ENCODE results near the gene C1R. TPM values are rescaled to one million over a fixed set of nuclear protein-coding genes. Genes with fewer than 3 reads are reported as not detected.
A peak's percentile ranks its signal among the peaks of the same experiment; 100 is the strongest.

The C1R gene
- total RNA-seq, 1 donor from 2014 or later, result 41.5 TPM

GRCh38 chr12:7116916-7117315 lies 24.7 kb upstream of the C1R start:
- H3K4me1 Mint-ChIP-seq, result peaks cover 5% of the 10 kb centered on the region
- H3K9me3 Mint-ChIP-seq, result no peaks in the 10 kb centered on the region
- no peaks in the 10 kb centered on the region for H3K27me3 Mint-ChIP-seq (ENCODE audit: low read depth)
- peaks cover 14% of the 10 kb centered on the region for H3K36me3 Mint-ChIP-seq
- TF ChIP-seq CTCF (IDR thresholded peaks at IDR 0.05; ENCODE audit: unreplicated experiment), result no peak
- no peak overlapping the region for H3K4me3 Mint-ChIP-seq
- no peak for DNase-seq (ENCODE audit: low spot score in 2 of 2, unreplicated experiment in 2 of 2)
- no peak overlapping the region for H3K27ac Mint-ChIP-seq

- no peak for DNase-seq (ENCODE audit: low spot score in 2 of 2, unreplicated experiment in 2 of 2)
- Mint-ChIP-seq H3K27me3 (ENCODE audit: low read depth) (no peaks in the 10 kb centered on the region), H3K27ac (no peak overlapping the region), H3K9me3 (no peaks in the 10 kb centered on the region), H3K36me3 (peaks cover 14% of the 10 kb centered on the region), H3K4me3 (no peak overlapping the region), H3K4me1 (peaks cover 5% of the 10 kb centered on the region)
- no peak for TF ChIP-seq CTCF (IDR thresholded peaks at IDR 0.05; ENCODE audit: unreplicated experiment)
These were observed 24.0 kb upstream of the C1R start for GRCh38 chr12:7116196-7116595.

- DNase-seq (ENCODE audit: low spot score in 2 of 2, unreplicated experiment in 2 of 2), result no peak
- no peaks in the 10 kb centered on the region for H3K9me3 Mint-ChIP-seq
- peaks cover 14% of the 10 kb centered on the region for H3K36me3 Mint-ChIP-seq
- no peak for TF ChIP-seq CTCF (IDR thresholded peaks at IDR 0.05; ENCODE audit: unreplicated experiment)
- no peak overlapping the region for H3K27ac Mint-ChIP-seq
- no peaks in the 10 kb centered on the region for H3K27me3 Mint-ChIP-seq (ENCODE audit: low read depth)
- no peak overlapping the region for H3K4me3 Mint-ChIP-seq
- peaks cover 5% of the 10 kb centered on the region for H3K4me1 Mint-ChIP-seq
These were observed 22.6 kb upstream of the C1R start for GRCh38 chr12:7114851-7115250.

- peaks cover 14% of the 10 kb centered on the region for H3K36me3 Mint-ChIP-seq
- H3K9me3 Mint-ChIP-seq, result no peaks in the 10 kb centered on the region
- H3K4me3 Mint-ChIP-seq, result no peak overlapping the region
- H3K4me1 Mint-ChIP-seq, result peaks cover 10% of the 10 kb centered on the region
- TF ChIP-seq CTCF (IDR thresholded peaks at IDR 0.05; ENCODE audit: unreplicated experiment), result no peak
- no peak overlapping the region for H3K27ac Mint-ChIP-seq
- no peak for DNase-seq (ENCODE audit: low spot score in 2 of 2, unreplicated experiment in 2 of 2)
- H3K27me3 Mint-ChIP-seq (ENCODE audit: low read depth), result no peaks in the 10 kb centered on the region
These were observed 21.8 kb upstream of the C1R start for GRCh38 chr12:7114008-7114407.

- no peaks in the 10 kb centered on the region for H3K27me3 Mint-ChIP-seq (ENCODE audit: low read depth)
- no peak overlapping the region for H3K27ac Mint-ChIP-seq
- H3K9me3 Mint-ChIP-seq, result no peaks in the 10 kb centered on the region
- H3K36me3 Mint-ChIP-seq, result peaks cover 14% of the 10 kb centered on the region
- TF ChIP-seq CTCF (IDR thresholded peaks at IDR 0.05; ENCODE audit: unreplicated experiment), result peak; percentile 90
- H3K4me1 Mint-ChIP-seq, result peaks cover 13% of the 10 kb centered on the region
- DNase-seq (ENCODE audit: low spot score in 2 of 2, unreplicated experiment in 2 of 2), result no peak
- no peak overlapping the region for H3K4me3 Mint-ChIP-seq
These were observed 21.2 kb upstream of the C1R start for GRCh38 chr12:7113389-7113871.

- no peaks in the 10 kb centered on the region for H3K9me3 Mint-ChIP-seq
- TF ChIP-seq CTCF (IDR thresholded peaks at IDR 0.05; ENCODE audit: unreplicated experiment), result no peak
- peaks cover 14% of the 10 kb centered on the region for H3K36me3 Mint-ChIP-seq
- H3K4me3 Mint-ChIP-seq, result no peak overlapping the region
- H3K4me1 Mint-ChIP-seq, result peaks cover 21% of the 10 kb centered on the region
- H3K27ac Mint-ChIP-seq, result no peak overlapping the region
- no peaks in the 10 kb centered on the region for H3K27me3 Mint-ChIP-seq (ENCODE audit: low read depth)
- no peak for DNase-seq (ENCODE audit: low spot score in 2 of 2, unreplicated experiment in 2 of 2)
These were observed 19.8 kb upstream of the C1R start for GRCh38 chr12:7112041-7112440.
